DND-41 (cell line): ENCODE results near the gene VPREB3.

Experiments
- CTCF ChIP-seq: IDR thresholded peaks from 2 replicates; pipeline ENCODE4 v1.5.1; 2012; ENCODE audit warnings: borderline replicate concordance, low read length, moderate library complexity, mild to moderate bottlenecking; ENCODE audit not compliant: poor library complexity, severe bottlenecking; ENCODE audit errors: extremely low read depth
- EZH2 ChIP-seq: IDR thresholded peaks from 3 replicates; pipeline ENCODE4 v1.6.1; 2012; ENCODE audit warnings: borderline replicate concordance, low read depth, mild to moderate bottlenecking, moderate library complexity, low read length, inconsistent platforms; ENCODE audit not compliant: severe bottlenecking

GRCh38 chr22:23780146-23780748, 26.0 kb upstream of the VPREB3 start:
- TF ChIP-seq CTCF (no peak), EZH2 (no peak)
